CD14-positive monocyte (primary cell): ENCODE measurements around the gene WNT6. TPM values are rescaled to one million over a fixed set of nuclear protein-coding genes. Genes with fewer than 3 reads are reported as not detected.

Experiments
- DNase-seq, 3 donors: peaks; one replicate each; pipeline ENCODE4 v3.0.0-alpha.2; 2011 to 2022
- H2AFZ ChIP-seq: 2 replicates; pipeline ENCODE4 v1.6.0; 2012; ENCODE audit warnings: mild to moderate bottlenecking, low read depth, low read length, inconsistent platforms; ENCODE audit not compliant: insufficient read depth, poor library complexity, severe bottlenecking
- H3K27ac ChIP-seq, 2 donors: 1 replicate in 1 of 2; 2 replicates in 1 of 2; pipeline ENCODE4 v1.5.1; 2012 to 2013; ENCODE audit warnings: low read length in 2 of 2, control low read depth in 1 of 2, inconsistent platforms in 1 of 2, low read depth in 1 of 2, mild to moderate bottlenecking in 1 of 2
- H3K27me3 ChIP-seq, 2 donors: one replicate each; pipeline versions ENCODE4 v1.6.0 to v1.6.1; 2011 to 2013; ENCODE audit warnings: low read length in 2 of 2; ENCODE audit not compliant: control insufficient read depth in 2 of 2, insufficient read depth in 2 of 2
- H3K36me3 ChIP-seq, 2 donors: replicated peaks in 1 of 2; 1 replicate in 1 of 2; 2 replicates in 1 of 2; pipeline versions ENCODE4 v1.5.1 to v1.6.1; 2012 to 2013; ENCODE audit warnings: low read length in 2 of 2, control low read depth in 1 of 2, inconsistent platforms in 1 of 2, mild to moderate bottlenecking in 1 of 2; ENCODE audit not compliant: insufficient read depth in 2 of 2, control insufficient read depth in 1 of 2
- H3K4me1 ChIP-seq, 2 donors: 1 replicate in 1 of 2; 2 replicates in 1 of 2; pipeline versions ENCODE4 v1.5.1 to v1.6.1; 2012 to 2013; ENCODE audit warnings: low read length in 2 of 2, control low read depth in 1 of 2, inconsistent platforms in 1 of 2, mild to moderate bottlenecking in 1 of 2, moderate library complexity in 1 of 2; ENCODE audit not compliant: insufficient read depth in 2 of 2, control insufficient read depth in 1 of 2
- H3K4me2 ChIP-seq: replicated peaks from 2 replicates; pipeline ENCODE3; 2012; ENCODE audit warnings: low read length, moderate library complexity, mild to moderate bottlenecking; ENCODE audit not compliant: poor library complexity, severe bottlenecking; ENCODE audit errors: extremely low read depth
- H3K4me3 ChIP-seq, 3 experiments: fragments of 200-600 bp in 1 of 3; sonication (generic) in 1 of 3; replicated peaks in 1 of 3; 1 replicate in 2 of 3; 2 replicates in 1 of 3; pipeline ENCODE4 v1.5.1; 2011 to 2013; ENCODE audit warnings: low read length in 3 of 3, mild to moderate bottlenecking in 3 of 3, control low read depth in 2 of 3, low read depth in 2 of 3, inconsistent platforms in 1 of 3, moderate library complexity in 1 of 3
- H3K79me2 ChIP-seq: 2 replicates; pipeline ENCODE4 v1.6.0; 2012; ENCODE audit warnings: mild to moderate bottlenecking, control low read depth, inconsistent platforms, low read length, moderate library complexity; ENCODE audit not compliant: insufficient read depth
- H3K9ac ChIP-seq: 2 replicates; pipeline ENCODE4 v1.6.0; 2017; ENCODE audit warnings: low read length, mild to moderate bottlenecking; ENCODE audit not compliant: insufficient read depth, poor library complexity, severe bottlenecking
- H3K9me3 ChIP-seq, 2 donors: replicated peaks in 1 of 2; 1 replicate in 1 of 2; 2 replicates in 1 of 2; pipeline versions ENCODE4 v1.5.1 to v1.6.1; 2012 to 2013; ENCODE audit warnings: low read length in 2 of 2, control low read depth in 1 of 2; ENCODE audit not compliant: control insufficient read depth in 1 of 2, insufficient read depth in 1 of 2
- H4K20me1 ChIP-seq: 2 replicates; pipeline ENCODE4 v1.6.0; 2012; ENCODE audit warnings: mild to moderate bottlenecking, low read length, control low read depth, moderate library complexity; ENCODE audit not compliant: insufficient read depth
- H3K27ac Mint-ChIP-seq, 7 donors: one replicate each; pipeline ENCODE4 v1.8.0; 2020; ENCODE audit warnings: mild to moderate bottlenecking in 7 of 7, mixed read lengths in 7 of 7, moderate library complexity in 6 of 7, inconsistent platforms in 2 of 7
- H3K27me3 Mint-ChIP-seq, 3 donors: one replicate each; pipeline ENCODE4 v1.8.0; 2021 to 2022; ENCODE audit warnings: low read depth in 3 of 3, mild to moderate bottlenecking in 3 of 3, mixed read lengths in 3 of 3, moderate library complexity in 3 of 3, inconsistent platforms in 1 of 3
- H3K36me3 Mint-ChIP-seq, 2 donors: one replicate each; pipeline ENCODE4 v1.8.0; 2020; ENCODE audit warnings: mixed read lengths in 2 of 2, inconsistent platforms in 1 of 2, mild to moderate bottlenecking in 1 of 2
- H3K4me1 Mint-ChIP-seq: one replicate; pipeline ENCODE4 v1.8.0; 2020; ENCODE audit warnings: mild to moderate bottlenecking, mixed read lengths
- H3K4me3 Mint-ChIP-seq, 2 donors: one replicate each; pipeline ENCODE4 v1.8.0; 2020; ENCODE audit warnings: mild to moderate bottlenecking in 2 of 2, mixed read lengths in 2 of 2, moderate library complexity in 1 of 2
- H3K9me3 Mint-ChIP-seq, 7 donors: one replicate each; pipeline ENCODE4 v1.8.0; 2020 to 2022; ENCODE audit warnings: mixed read lengths in 7 of 7, mild to moderate bottlenecking in 6 of 7, moderate library complexity in 6 of 7, inconsistent platforms in 2 of 7
- CTCF ChIP-seq: fragments of 200-600 bp; IDR thresholded peaks from one replicate; pipeline ENCODE4 v1.8.0; 2022; ENCODE audit warnings: antibody characterized with exemption, mild to moderate bottlenecking
- WGBS: methylation state at CpG from one replicate; pipeline ENCODE4 v1.1.5; 2013; ENCODE audit warnings: missing lambda C conversion rate; ENCODE audit not compliant: insufficient coverage; 5-methylcytosine and 5-hydroxymethylcytosine counted together
- intact Hi-C, 2 donors: fragments of 100-400 bp; cut with micrococcal nuclease; formaldehyde crosslinking; loops; one replicate each; pipeline versions ENCODE4 v1.15.0 to v1.15.1; 2023
- polyA plus RNA-seq, 3 donors: library from polyadenylated mRNA; depleted of rRNA in 1 of 3; unstranded in 2 of 3; stranded (reverse) in 1 of 3; fragments of 300-500 nt in 2 of 3; fragments of >200 nt in 1 of 3; fragmentation: Illumina TruSeq in 2 of 3; gene quantifications; 1 replicate in 2 of 3; 2 replicates in 1 of 3; pipeline ENCODE4 v1.2.3, GENCODE V29; 2012 to 2021

WNT6 gene
- polyA plus RNA-seq, 3 donors = 0.27 to 0.65 (median 0.37) TPM

GRCh38 chr2:218883491-218884490, 24.2 kb downstream of the WNT6 start:
- no peak overlapping the region for H3K4me3 ChIP-seq
- intact Hi-C loops = no loop called here
- H3K9ac ChIP-seq = no peak overlapping the region
- Mint-ChIP-seq H3K36me3 (peaks cover 0 to 12% of the 10 kb centered on the region in 2 donors), H3K4me3 (peak overlapping the region in 1 of 2 donors; percentile 77), H3K9me3 (peaks cover 0 to 19% (median 8%) of the 10 kb centered on the region in 7 donors), H3K27me3 (peaks cover 70 to 93% (median 73%) of the 10 kb centered on the region in 3 donors), H3K4me1 (peaks cover 21% of the 10 kb centered on the region), H3K27ac (no peak overlapping the region)
- H3K4me2 ChIP-seq = no peak overlapping the region
- H3K9me3 ChIP-seq = peaks cover 0 to 36% of the 10 kb centered on the region in 2 donors
- H3K4me1 ChIP-seq = peaks cover 4 to 11% of the 10 kb centered on the region in 2 donors
- H4K20me1 ChIP-seq = no peaks in the 10 kb centered on the region
- no peaks in the 10 kb centered on the region for H3K79me2 ChIP-seq
- peak overlapping the region; percentile 35 for H2AFZ ChIP-seq
- no peaks in the 10 kb centered on the region for H3K36me3 ChIP-seq
- peaks cover 60 to 72% of the 10 kb centered on the region in 2 donors for H3K27me3 ChIP-seq
- no peak for TF ChIP-seq CTCF
- no peak overlapping the region for H3K27ac ChIP-seq
- DNase-seq = no peak
- 6% methylated on average over 62 of the region's 89 CpGs for WGBS

- intact Hi-C loops = no loop called here
- no peak for TF ChIP-seq CTCF
- Histone ChIP-seq H3K9ac (no peak overlapping the region), H3K4me2 (no peak overlapping the region), H4K20me1 (no peaks in the 10 kb centered on the region), H3K36me3 (no peaks in the 10 kb centered on the region), H3K79me2 (no peaks in the 10 kb centered on the region), H3K4me1 (peaks cover 4 to 11% of the 10 kb centered on the region in 2 donors), H3K4me3 (no peak overlapping the region), H3K9me3 (peaks cover 0 to 36% of the 10 kb centered on the region in 2 donors), H2AFZ (no peak overlapping the region), H3K27me3 (peaks cover 55 to 66% of the 10 kb centered on the region in 2 donors), H3K27ac (no peak overlapping the region)
- Mint-ChIP-seq H3K27me3 (peaks cover 64 to 86% (median 67%) of the 10 kb centered on the region in 3 donors), H3K9me3 (peaks cover 0 to 19% (median 7%) of the 10 kb centered on the region in 7 donors), H3K4me3 (peak overlapping the region in 1 of 2 donors; percentile 68), H3K36me3 (peaks cover 0 to 12% of the 10 kb centered on the region in 2 donors), H3K27ac (peak overlapping the region in 1 of 7 donors; percentile 33), H3K4me1 (peaks cover 18% of the 10 kb centered on the region)
- DNase-seq = no peak
- 100% methylated on average over 1 of the region's 2 CpGs for WGBS
Measured at GRCh38 chr2:218884519-218884918, 24.9 kb downstream of the WNT6 start.
